ENCODE data around the gene RARRES1. TPM values are rescaled to one million over a fixed set of nuclear protein-coding genes. Genes with fewer than 3 reads are reported as not detected.

Gene RARRES1
- total RNA-seq, 1 experiment from 2014 or later: not detected

- in situ Hi-C loops (cut with HindIII; ENCODE audit: low sequenced_read_pairs): no loop called here
- no peak for DNase-seq (ENCODE audit: low spot score)
Observed at GRCh38 chr3:158768361-158768787, 36.1 kb upstream of the RARRES1 start.

DNA sequence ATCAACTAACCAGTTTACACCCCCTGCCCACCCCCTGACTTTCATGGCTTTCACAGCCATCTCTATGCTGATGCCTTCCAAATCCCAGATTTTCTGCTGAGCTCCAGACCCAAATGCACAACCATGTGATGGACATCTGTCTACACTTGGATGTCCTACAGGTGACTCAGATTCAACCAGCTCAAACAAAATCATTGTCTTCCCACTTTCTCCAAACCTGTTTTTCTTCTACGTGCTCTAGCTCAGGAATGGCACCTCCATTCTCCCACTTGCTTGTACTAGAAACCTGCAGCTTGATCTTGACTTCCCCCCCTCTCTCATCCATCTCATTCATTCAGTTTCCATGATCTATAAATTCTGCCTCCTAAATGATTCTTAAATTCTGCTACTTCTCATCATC is 34.1 kb upstream of the RARRES1 start:
- no peak for DNase-seq (ENCODE audit: low spot score)
- in situ Hi-C loops (cut with HindIII; ENCODE audit: low sequenced_read_pairs): no loop called here

DNA sequence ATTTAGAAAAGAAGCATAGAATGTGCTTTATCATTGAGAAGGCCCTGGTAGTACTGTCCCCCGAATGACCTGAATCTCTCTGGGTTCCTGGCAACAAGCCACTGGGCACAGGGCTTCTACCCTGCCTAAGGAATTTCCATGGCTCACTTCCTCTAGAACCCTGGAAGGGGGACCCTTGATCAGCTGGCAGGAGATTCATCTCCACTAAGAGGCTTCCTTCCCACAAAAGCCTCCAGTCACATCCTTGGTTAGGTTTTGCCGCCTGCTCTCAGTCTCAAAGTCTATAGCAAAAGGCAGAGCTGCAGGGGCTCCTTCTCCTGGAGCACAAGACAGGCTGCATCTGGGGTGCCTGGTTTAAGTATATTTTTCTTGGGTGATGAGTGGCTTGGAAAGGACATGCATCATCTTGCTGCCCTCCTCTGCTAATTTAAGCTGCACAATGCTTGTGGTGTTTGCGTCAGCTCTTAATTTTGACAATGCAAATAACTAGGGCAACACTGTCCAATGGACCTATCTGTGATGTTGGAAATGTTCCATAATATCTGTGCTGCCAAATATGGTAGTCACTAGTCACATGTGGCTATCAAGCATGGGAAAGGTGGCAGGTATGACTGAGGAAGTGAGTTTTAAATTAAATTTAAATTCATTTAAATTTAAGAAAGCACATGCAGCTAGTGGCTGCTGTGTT is 33.4 kb upstream of the RARRES1 start:
- peak; percentile 51 for DNase-seq (ENCODE audit: low spot score)
- in situ Hi-C loops (cut with HindIII; ENCODE audit: low sequenced_read_pairs): no loop called here

DNA sequence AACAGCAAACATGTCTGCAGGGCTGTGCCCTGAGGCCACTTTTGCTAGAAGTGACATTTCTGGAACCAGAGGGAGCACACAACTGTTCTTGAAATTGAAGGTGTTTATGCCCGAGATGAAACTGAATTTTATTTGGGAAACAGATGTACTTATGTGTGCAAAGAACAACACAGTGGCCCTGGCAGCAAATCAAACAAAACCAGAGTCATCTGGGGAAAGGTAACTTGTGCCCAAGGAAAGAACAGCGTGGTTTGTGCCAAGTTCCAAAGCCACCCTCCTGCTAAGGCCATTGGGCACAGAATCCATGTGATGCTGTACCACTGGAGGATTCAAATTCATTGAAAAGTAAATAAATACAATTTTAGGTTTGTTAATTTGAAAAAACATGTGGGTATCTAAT is 31.2 kb upstream of the RARRES1 start:
- peak; percentile 15 for DNase-seq (ENCODE audit: low spot score)
- in situ Hi-C loops (cut with HindIII; ENCODE audit: low sequenced_read_pairs): no loop called here

DNA sequence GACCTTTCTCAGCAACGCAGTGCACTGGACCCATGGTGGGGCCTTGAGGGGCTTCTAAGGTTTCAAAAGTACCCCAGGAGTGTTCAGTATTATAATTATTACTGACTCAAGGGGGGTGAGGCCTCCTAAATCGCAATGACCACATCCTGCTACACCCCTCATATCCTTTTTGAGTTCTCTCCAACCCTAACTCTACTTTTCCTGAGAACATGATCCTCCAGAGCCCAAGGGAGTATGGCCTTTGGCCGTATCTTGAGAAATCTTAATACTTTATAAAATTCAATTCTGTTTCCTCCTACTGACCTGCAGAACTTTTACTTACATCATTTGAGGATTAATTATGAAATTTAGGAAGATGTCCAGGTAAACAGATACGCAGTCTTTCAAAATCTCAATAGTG is 30.4 kb upstream of the RARRES1 start:
- DNase-seq (ENCODE audit: low spot score): no peak
- in situ Hi-C loops (cut with HindIII; ENCODE audit: low sequenced_read_pairs): no loop called here

DNA sequence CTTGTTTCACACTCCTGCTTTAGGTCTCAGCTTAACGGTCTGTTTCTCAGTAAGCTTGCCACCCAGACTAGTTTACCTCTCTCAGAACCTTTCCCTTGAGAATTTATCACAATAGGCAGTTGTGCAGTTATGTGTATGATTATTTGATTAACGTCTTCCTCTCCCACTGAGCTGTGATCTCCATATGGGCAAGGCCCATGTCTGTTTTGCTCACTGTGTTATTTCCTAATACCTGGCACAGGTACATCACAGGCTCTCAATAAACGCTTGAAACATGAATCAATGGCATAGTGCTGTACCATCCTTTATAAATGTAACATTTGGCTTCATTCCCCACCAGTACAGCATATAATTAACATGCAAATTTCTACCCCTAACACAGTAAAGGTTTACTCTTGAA is 29.1 kb upstream of the RARRES1 start:
- in situ Hi-C loops (cut with HindIII; ENCODE audit: low sequenced_read_pairs): no loop called here
- no peak for DNase-seq (ENCODE audit: low spot score)

DNA sequence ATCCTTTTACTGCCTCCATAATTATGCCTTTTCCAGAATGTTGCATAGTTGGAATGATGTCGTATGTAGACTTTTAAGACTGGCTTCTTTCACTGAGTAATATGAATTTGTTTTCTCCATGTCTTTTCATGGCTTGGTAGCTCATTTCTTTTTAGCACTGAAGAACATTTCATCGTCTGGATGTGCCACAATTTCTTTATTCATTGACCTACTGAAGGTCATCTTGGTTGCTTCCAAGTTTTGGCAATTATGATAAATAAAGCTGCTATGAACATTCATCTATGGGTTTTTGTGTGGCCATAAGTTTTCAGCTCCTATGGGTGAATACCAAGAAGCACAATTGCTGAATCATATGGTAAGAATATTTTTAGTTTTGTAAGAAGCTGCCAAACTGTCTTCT is 23.2 kb upstream of the RARRES1 start:
- in situ Hi-C loops (cut with HindIII; ENCODE audit: low sequenced_read_pairs): no loop called here

GRCh38 chr3:158753854-158754253 is 21.6 kb upstream of the RARRES1 start:
- no peak for DNase-seq (ENCODE audit: low spot score)
- in situ Hi-C loops (cut with HindIII; ENCODE audit: low sequenced_read_pairs): no loop called here

More for the DNA sequence above, 23.2 kb upstream of the RARRES1 start:
- DNase-seq (ENCODE audit: low spot score): no peak

DNA sequence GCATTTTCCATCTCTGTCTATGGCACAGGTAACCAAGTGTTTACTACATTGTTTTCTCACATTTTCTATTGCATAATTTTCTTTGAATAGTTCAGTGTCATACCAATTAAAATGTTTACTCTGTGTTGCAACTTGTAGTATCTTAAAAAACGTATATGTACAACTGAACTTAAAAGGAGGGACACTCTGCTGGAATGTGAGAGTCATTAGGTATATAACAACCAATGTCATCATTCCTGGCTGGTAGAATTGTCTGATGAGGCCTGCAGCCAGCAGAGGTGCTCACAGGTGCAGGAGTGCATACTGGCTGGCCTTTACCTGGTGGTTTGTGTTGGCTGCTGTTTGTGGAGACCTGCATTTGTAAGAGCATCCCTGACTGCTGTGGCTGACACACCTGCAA is 19.1 kb upstream of the RARRES1 start:
- DNase-seq (ENCODE audit: low spot score): no peak
- in situ Hi-C loops (cut with HindIII; ENCODE audit: low sequenced_read_pairs): no loop called here

GRCh38 chr3:158750016-158750415 is 17.8 kb upstream of the RARRES1 start:
- in situ Hi-C loops (cut with HindIII; ENCODE audit: low sequenced_read_pairs): no loop called here
- no peak for DNase-seq (ENCODE audit: low spot score)

DNA sequence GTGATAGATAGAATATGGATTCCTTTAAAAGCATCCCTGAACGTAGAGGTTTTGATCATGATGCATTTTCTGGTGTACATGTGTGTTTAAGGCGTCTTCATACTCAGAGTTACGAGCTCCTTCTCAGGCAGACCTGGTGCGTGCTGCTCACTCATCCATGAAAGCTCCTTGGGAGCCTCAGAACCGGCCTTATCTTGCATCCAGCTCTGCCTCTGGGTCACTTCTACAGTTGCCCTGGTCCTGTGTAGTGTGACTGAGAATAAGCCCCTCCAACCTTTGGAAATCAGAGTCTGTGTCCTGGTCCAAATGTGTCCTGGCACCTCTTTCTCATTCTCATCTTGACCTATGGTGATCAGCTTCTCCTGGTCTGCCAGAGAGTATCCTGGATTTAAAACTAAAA is 17.3 kb upstream of the RARRES1 start:
- no peak for DNase-seq (ENCODE audit: low spot score)
- in situ Hi-C loops (cut with HindIII; ENCODE audit: low sequenced_read_pairs): no loop called here

GRCh38 chr3:158748237-158748828 is 16.1 kb upstream of the RARRES1 start:
- in situ Hi-C loops (cut with HindIII; ENCODE audit: low sequenced_read_pairs): no loop called here
- no peak for DNase-seq (ENCODE audit: low spot score)

DNA sequence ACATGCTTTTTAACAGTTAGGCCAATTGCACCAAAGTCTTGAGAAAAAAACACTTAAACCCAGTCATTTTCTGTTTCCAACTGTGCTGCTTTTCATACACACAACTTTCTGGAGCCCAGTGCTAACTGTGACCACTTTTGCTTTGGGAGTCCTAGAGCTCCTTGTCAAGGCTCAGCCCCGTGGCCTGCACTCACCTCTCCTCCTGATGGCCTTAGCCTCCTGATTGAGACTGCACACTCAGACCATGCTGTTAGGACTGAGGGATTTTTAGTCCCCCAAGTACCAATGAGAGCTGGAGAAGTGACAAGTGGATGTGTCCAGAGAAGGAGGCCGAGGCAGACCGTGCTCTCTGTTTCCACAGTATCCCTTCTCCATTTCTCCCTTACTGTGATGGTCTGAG is 15.2 kb upstream of the RARRES1 start:
- in situ Hi-C loops (cut with HindIII; ENCODE audit: low sequenced_read_pairs): no loop called here
- DNase-seq (ENCODE audit: low spot score): no peak

GRCh38 chr3:158745551-158745950 is 13.3 kb upstream of the RARRES1 start:
- in situ Hi-C loops (cut with HindIII; ENCODE audit: low sequenced_read_pairs): no loop called here
- no peak for DNase-seq (ENCODE audit: low spot score)

GRCh38 chr3:158744567-158745288 is 12.5 kb upstream of the RARRES1 start:
- in situ Hi-C loops (cut with HindIII; ENCODE audit: low sequenced_read_pairs): no loop called here
- DNase-seq (ENCODE audit: low spot score): no peak

DNA sequence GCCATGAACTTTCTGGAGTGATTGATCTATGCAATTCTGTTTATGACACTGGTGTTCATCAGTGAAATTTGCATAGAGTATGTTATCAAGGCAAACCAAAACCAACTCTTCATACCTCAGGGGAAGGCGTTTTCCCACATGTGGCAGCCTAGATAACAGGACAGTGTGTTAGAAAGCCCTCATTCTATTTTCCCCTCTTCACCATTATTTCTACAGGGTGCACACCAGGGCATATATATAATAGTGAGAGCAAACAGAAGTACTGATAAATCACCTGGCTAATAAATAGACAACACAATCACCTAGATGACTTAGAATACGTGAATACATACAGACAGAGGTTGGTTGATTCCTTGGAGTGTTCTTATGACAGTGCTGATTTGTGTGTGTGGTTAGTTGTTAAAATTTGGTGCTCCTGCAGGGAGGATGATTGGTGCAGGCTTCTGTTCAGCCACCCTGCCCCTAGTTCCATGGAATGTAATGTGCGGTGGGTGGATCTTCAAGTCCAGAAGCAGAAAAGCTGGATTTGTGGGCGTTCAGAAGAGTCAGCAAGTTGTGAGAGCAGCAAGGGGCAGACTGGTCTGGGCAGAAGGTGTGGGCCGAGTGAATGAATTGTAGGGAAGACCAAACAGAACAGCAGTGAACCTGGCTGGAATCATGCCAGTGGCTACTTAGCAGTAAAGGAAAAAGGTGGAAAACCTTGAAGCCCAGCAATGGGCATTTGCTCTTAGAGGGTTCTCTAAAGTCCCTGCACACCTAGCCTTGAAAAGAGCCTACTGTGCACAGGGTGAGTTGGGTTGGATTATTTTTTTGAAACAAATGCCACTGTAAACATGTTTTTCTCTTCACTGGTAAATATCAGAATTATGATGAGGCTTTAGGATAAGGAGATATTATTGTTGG is 11.7 kb upstream of the RARRES1 start:
- DNase-seq (ENCODE audit: low spot score): peak; percentile 26
- in situ Hi-C loops (cut with HindIII; ENCODE audit: low sequenced_read_pairs): no loop called here

GRCh38 chr3:158742871-158743663 is 10.8 kb upstream of the RARRES1 start:
- in situ Hi-C loops (cut with HindIII; ENCODE audit: low sequenced_read_pairs): no loop called here

DNA sequence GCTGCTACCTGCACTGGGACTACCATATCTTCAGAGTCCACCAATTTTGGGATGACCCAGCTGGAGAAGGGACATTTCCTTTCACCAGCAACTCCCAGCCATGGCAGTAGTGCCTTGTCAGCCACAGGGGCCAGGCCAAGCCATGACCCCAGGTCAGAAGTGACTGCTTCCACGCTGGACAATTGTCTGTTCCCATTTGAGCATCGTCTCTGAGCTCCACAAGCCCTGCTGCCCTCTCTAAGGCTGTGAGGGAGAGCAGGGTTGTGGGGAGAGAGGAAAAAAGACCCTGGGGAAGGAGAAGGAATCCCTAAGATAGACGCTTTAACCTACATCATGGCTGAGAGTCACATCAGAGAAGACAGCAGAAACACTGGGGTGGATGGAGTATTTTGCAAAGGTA is 7.4 kb upstream of the RARRES1 start:
- in situ Hi-C loops (cut with HindIII; ENCODE audit: low sequenced_read_pairs): no loop called here
- DNase-seq (ENCODE audit: low spot score): no peak

More at GRCh38 chr3:158742871-158743663, 10.8 kb upstream of the RARRES1 start:
- DNase-seq (ENCODE audit: low spot score): peak; percentile 25

DNA sequence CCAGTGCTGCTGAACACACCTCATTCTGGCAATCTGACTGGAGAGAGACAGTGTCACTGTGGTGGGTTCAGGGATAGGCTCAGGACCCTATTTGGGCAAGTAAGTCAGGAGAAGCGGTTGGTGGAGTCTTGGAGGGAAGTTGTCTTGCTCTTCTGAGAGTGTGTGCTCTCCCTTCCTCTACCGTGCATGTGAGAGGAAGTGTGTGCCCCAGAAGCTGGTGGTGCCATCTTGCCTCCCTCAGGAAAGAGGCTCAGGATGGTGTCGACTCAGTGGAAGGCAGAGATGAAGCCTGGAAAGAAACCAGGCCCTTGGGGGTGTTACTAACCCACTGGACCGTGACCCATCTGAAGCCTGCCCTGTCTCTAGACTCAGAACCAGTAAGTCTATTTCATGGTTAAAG is 6.8 kb upstream of the RARRES1 start:
- no peak for DNase-seq (ENCODE audit: low spot score)
- in situ Hi-C loops (cut with HindIII; ENCODE audit: low sequenced_read_pairs): no loop called here
